ENCODE measurements around the gene HOXB1.
"Not testable (repeated sequence)": the region's sequence is repeated elsewhere in the genome, so short reads cannot be mapped to it uniquely, and the experiment has no call there.

The HOXB1 gene

DNA sequence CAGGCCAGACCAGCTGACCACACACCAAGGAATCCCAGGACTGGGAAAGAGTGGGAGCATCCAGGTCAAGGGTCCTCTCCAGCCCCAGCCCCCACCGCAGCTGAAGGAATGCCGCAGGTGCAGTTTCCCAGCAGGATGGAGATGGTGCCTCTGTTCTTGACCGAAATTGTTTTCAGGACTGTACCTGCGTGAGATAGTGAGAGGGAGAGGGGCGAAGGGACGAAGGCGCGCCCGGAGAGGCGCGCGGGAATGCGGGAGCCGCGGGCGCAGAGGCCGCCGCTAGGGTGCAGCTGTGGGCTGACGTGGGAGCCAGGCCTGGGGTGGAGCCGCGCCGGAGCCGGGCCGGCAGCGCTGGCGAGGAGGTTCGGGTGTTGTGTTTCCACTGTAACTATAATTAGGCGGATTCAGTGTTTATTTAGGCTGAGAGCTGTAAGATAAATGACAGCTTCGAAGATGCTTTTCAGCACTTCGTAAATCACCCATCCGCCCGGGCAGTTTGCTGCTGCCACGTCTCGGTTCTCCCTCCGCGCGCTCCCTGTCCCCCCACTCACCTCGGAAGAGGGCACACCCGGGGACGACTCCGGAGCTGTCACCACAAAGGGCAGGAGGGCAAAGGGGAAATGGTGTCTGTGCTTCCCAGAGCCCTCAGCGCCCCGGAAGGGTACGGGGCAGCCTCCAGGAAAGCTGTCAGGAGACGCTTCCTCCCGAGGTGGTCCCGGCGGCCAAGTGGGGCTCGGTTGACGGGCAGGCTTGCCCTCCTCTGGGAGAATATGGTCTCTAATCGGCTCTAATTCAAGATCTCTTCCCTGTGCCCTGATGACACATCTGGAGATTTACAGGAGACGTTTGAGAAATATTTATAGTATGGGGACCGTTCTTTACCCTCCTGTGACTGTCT lies 38.2 kb downstream of the HOXB1 start:
- DNase-seq = peak; percentile 65 to 67

DNA sequence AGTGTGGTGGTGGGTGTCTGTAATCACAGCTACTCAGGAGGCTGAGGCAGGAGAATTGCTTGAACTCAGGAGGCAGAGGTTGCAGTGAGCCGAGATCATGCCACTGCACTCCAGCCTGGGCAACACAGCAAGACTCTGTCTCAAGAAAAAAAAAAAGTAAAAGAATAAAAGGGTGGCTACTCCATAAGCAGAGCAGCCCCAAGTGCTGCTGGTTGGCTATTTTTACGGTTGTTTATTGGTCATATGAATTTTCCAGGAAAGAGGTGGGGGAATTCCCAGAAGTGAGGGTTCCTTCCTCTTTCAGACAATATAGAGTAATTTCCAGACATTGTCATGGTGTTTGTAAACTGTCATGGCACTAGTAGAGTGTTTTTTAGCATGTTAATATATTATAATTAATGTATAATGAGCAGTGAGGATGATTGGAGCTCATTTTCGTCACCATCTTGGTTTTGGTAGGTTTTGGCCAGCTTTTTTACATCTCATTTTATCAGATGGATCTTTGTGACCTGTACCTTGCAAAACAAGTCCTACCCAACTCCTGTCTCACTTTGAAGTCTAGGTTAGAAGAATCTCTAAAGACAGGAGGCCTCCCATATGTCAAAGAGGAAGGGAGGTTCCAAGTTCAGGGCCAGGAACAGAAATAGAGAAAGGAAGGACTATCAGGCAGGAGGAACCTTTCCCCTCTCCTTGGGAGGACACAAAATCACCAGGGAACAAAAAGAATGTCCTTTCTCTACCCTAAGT lies 39.1 kb downstream of the HOXB1 start:
- DNase-seq = no peak

DNA sequence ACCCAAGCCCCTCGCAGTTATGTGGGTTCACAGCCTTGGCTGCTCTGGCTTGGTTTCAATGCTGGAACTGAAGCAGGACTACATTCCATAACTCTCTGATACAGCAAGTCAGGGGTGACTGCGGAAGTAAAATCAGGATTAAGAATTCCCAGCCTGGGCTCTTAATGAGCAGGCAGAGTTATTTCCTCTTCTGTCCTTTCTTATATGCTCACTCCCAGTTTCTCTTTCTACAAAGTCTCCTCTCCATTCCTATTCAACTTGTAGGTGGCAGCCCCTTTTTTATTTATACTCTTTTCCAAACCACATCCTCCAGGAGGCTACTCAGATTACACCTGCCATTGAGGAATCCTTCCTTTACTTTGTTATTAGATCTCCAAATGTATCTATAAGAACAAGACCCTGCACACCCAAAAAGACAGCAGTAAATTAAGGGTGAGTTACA lies 40.3 kb downstream of the HOXB1 start:
- DNase-seq = no peak

DNA sequence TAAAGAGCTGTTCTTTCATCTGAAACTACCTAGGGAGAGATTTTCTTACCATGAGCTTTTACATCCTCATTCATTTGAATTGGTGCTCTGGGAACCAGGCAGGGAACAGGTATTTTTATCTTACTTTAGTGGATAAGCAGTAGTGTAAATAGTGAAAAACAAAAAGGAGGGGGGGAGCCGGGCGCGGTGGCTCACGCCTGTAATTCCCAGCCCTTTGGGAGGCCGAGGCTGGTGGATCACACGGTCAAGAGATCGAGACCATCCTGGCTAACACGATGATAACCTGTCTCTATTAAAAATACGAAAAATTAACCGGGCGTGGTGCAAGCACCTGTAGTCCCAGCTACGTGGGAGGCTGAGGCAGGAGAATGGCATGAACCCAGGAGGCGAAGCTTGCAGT lies 41.0 kb downstream of the HOXB1 start:
- no peak for DNase-seq

DNA sequence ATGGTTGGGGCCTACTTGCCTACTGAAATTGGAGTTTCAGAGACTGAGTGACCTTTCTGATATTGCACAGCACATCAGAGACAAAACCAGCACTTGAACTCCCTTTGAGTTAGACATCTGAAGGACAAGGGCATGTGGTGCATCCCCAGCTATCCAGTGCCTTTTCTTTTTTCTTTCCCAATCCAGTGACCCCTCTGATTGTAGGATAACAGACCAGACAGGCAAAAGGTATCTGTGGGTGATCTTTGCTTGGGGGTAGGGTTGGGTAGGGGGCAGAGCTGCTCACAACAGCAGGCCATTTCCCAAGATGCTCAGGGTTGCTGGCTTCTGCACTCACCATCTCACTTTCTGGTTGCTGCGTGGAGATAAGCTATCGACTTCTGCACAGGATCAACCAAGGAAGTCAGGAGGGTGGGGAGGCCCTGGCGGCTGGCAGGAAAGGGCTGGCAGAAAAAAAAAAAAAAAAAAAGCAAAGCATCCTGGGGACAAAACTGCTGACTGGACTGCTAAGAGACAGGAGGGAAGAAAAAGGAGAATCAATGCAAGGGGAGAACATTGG lies 42.2 kb downstream of the HOXB1 start:
- DNase-seq = no peak

DNA sequence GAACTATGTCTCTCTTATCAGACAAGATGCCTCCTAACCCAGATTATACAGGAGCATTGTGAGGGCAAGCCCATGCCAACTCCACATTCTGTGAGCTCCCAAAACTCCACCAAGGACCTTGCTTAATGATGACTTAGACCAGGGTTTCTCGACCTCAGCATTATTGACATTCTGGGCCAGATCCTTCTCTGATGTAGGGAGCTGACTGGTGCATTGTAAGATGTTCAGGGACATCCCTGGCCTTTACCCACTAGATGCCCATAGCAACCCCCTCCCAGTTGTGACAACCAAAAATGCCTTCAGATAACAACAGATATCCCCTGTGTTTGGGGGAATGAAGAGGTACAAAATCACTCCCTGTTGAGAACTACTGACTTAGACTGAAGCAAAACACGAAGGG lies 43.6 kb downstream of the HOXB1 start:
- no peak for DNase-seq

DNA sequence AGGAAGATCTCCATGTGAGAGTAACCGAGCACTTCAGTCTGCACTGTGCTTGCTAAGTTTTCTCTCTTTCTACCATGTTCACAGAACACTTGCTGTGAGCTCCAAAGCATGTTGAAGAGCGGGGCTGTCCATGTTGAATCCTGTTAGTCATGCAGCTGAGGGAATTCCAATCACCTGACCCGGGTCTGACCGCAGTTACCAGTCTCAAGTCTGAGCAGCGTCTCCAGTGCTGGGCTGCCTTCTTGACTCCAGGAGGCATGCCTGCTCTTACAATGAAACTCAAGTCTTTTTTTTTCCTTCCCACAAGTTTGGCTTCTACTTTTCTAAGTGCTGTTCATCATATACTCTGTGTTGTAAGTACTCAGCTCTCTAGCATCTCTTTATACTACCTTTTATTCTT lies 44.3 kb downstream of the HOXB1 start:
- no peak for DNase-seq

DNA sequence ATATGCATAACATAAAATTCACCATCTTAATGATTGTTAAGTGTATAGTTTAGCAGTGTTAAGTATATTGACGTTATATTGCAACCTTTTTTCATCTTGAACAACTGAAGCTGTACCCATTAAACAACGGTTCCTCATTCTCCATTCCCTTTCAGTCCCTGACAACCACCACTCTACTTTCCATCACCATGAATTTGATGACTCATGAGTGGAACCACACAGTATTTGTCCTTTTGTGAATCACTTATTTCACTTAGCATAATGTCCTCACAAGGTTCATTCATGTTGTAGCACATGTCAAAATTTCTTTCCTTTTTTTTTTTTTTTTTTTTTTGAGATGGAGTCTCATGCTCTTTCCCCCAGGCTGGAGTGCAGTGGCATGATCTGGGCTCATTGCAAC lies 46.0 kb downstream of the HOXB1 start:
- DNase-seq = no peak

DNA sequence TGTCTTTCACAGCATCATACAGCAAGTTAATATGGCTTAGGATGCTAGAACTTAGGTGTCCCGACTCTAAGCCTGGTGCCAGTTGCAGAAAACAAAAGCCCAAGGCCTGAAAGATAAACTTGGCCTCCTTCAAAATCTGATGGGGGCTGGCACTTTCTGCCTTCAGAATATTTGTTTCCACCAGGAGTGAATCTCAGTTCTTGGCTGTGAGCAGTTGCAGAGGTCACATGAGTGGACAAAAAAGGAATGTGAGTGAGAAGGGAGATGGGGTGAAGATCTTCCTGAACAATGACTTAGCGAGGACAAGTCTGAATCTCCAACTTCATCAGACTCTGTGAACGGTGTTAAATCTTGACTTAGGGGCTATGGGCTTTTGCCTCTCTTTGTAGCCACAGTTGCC lies 46.6 kb downstream of the HOXB1 start:
- no peak for DNase-seq

DNA sequence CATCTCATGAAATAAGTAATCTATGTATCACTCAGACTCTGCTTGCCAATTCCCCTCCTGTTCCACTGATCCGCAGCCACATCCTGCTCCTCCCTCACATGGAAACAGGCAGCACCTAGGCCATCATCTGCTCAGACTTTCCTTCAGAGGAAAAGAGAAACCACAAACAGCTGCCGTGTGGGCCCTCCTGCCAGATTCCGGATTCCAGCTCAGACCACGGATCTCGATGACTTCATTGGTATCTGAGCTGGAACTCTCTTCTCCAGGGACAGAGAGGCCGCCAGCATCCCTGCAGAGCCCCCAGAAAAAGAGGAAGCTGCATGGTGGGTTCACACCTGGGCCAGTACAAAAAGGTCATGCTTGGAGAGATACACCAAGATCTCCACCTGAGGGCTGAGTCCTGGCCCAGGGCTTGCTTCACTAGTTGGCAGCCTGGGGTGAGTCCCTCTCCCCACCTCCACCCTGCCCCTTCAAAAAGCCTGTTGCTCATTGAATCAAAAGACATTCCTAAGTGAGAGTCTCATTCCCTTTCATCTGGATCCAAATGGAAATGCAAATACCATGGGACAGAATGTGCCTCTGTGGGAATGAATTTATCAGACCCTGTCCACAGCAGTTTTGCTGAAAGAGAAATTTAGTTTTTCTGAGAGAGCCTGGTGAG lies 47.2 kb downstream of the HOXB1 start:
- DNase-seq = peak; percentile 11 to 12

DNA sequence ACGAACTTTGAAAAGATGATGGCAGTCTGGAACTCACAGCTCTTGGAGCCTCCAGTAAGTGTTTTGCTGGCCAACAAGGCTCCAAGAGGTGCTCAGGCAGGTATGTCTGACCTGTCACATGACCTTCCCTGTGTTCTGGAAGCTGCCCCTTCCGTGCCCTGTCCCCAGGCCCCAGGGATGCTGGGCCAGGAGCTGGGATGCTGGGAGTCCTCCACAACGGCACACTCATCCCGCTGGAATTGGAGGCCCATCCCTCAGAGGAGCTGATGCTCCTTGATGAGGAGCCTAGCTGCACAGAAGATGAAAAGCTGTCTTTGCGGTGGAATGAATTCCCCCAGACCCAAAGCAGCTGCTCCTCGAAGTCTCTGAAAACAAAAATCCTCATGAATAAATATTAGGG lies 47.8 kb downstream of the HOXB1 start:
- no peak for DNase-seq

DNA sequence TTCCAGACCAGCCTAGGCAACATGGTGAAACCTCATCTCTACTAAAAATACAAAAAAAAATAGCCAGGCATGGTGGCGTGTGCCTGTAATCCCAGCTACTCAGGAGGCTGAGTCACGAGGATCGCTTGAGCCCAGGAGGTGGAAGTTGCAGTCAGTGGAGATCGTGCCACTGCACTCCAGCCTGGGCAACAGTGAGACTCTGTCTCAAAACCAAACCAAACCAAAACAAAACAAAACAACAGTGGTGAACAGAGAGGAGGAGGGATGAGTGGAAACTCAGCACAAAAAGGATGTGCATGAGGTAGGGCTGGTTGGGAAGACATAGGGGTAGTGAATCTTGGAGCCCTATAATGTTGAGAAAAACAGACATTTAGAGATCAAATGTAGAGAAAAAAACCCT lies 48.5 kb downstream of the HOXB1 start:
- DNase-seq = not testable (repeated sequence)

DNA sequence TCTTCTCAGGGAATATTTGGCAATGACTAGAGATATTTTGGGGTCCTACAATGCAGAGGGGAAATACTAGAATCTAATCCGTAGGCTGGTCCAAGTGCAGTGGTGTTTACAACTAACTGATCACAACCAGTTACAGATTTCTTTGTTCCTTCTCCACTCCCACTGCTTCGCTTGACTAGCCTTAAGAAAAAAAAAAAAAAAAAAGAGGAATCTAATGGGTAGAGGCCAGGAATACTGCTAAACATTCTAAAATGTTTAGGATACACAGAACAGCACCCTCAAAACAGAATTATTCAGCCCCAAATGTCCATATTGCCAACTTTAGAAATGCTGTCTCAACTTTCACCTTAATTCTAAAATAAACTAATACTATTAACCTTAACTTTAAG lies 51.8 kb downstream of the HOXB1 start:
- DNase-seq = no peak

All from activated CD4-positive, alpha-beta T cell treated with anti-CD3 and anti-CD28 coated beads, Interleukin-2, amount 50 U/mL, for 4 hours (primary cell).